ENCODE measurements around the gene CDC42EP1.

The CDC42EP1 gene

DNA sequence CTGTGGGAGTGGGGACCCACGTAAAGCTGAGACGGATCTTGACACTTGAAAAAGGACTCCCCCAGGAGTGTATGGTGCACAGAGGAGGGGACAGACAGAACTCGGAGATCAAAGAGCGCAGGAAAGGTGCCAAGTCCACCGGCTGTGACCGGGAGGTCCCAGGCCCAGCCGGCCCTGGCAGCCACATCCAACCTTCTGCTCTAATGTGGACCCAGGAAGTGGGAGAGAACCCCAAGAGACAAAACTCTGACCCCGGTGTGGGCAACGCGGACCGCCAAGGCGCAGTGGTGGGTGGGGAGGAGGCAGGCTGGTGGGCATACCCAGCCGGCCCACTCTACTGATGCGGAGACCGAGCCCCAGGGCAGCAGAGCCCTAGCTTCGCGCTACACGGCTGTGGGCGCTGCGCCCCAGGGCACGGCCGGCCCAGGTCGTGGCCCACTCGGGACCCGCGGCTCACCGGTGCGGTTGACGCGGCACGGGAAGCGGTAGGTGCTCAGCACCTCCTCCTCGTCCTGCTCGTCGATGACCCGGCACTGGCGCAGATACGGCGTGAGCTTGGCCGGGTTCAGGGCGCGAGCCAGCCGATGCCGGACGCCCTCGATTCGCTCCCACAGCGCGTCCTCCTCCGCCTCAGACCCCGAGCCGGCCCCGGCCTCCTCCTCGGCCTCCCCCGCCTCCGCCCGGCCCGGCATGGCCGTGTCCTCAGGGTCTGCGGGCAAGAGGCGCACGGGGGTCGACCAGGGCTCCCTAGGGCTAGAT is 41.6 kb upstream of the CDC42EP1 start:
- TF ChIP-seq, protein P1, sequence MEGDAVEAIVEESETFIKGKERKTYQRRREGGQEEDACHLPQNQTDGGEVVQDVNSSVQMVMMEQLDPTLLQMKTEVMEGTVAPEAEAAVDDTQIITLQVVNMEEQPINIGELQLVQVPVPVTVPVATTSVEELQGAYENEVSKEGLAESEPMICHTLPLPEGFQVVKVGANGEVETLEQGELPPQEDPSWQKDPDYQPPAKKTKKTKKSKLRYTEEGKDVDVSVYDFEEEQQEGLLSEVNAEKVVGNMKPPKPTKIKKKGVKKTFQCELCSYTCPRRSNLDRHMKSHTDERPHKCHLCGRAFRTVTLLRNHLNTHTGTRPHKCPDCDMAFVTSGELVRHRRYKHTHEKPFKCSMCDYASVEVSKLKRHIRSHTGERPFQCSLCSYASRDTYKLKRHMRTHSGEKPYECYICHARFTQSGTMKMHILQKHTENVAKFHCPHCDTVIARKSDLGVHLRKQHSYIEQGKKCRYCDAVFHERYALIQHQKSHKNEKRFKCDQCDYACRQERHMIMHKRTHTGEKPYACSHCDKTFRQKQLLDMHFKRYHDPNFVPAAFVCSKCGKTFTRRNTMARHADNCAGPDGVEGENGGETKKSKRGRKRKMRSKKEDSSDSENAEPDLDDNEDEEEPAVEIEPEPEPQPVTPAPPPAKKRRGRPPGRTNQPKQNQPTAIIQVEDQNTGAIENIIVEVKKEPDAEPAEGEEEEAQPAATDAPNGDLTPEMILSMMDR (IDR thresholded peaks at IDR 0.05; ENCODE audit: extremely low read depth, missing control alignments): no peak
- DNase-seq (ENCODE audit: low spot score): no peak

DNA sequence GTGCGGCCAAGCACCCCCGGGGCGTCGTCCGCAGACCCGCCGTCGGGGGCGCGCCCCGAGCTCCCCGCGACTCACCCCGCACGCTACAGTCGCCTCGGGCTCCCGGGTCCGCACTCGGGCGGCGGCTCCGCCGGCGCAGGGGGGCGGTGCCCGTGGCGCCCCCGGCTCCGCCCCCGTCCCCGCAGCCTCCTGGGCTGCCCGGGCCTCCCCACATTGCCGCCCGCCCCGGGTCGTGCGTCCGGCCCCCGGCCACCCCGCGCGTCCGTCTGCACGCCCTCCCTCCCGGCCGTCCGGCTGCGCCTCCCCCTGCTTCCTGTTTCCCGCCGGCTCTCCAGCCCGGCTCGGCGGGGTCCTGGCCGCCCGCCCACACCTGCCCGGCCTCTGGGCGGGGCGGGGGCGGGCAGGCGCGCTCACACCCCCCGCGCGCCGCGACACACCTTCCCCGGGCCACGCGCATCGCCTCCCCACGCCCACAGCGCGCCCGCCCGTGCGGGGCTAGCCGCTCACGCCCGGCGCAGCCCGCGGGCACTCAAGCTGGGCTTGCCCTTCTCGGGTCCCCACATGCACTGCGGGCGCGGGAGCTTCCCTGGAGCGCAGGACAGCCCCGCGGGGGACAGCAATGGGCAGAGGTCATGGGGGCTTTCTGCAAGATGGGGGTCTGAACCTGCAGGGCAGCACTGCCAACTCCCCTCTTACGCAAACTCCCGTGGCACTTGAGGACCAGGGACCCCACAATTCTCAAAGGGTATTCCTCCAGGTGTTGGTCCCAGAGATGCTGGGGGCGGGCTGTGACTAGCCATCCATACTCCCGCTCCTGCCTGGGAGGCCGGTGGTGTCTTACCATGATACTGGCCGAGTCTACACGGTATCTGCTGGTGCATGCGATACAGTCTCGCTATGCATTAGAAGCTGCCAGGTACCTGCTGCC is 40.7 kb upstream of the CDC42EP1 start, which contains the start of gene CARD10:
CARD10 (minus strand) TSS at position 148 of the 928 bp plus-strand sequence. CDS start 215 bp downstream, outside the sequence.
- TF ChIP-seq, protein P1 (IDR thresholded peaks at IDR 0.05; ENCODE audit: extremely low read depth, missing control alignments): no peak
- peak; percentile 65 for DNase-seq (ENCODE audit: low spot score)

DNA sequence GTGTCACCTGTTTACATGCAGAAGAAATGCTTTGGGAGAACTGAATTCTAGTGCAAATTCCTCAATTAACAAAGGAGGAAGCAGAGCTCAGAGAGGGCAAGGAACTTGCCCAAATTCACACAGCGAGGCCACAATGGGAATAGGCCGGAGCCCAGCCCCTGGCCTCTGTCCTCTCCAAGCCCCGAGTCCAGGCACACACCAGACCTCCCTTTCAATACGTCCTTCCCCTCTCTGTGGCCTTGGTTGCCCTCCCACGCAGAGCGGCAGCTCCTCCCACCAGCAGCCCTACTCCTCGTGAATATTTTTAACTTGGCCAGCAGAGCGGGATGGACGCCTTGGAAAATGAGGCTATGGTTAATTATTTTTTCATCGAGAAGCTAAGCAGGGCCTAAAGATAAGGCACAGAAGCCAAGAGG is 39.5 kb upstream of the CDC42EP1 start:
- DNase-seq (ENCODE audit: low spot score): no peak
- TF ChIP-seq, protein P1 (IDR thresholded peaks at IDR 0.05; ENCODE audit: extremely low read depth, missing control alignments): no peak

DNA sequence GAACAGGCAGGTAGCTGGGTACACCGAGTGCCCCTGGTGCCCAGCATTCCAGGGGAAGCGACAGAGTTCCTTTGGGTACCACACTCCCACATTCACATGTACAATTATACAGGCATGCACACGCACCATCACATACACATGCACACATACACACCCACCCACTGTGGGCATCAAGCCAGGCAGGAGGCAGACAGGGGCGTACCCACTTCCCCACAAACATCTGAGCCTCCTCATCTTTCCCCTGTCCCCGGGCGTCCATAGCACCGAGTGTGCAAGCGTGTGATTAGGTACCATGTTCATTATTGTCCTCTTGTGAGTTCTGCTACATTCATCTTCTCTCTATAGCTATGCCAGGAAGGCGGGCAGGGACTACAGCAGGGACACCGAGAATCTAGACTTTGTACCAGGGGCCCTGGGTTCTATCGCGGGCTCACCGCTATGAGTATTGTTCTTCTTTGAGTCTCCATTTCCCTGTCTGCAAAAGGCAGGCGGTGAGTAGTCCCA is 39.0 kb upstream of the CDC42EP1 start:
- TF ChIP-seq, protein P1 (IDR thresholded peaks at IDR 0.05; ENCODE audit: extremely low read depth, missing control alignments): no peak
- no peak for DNase-seq (ENCODE audit: low spot score)

DNA sequence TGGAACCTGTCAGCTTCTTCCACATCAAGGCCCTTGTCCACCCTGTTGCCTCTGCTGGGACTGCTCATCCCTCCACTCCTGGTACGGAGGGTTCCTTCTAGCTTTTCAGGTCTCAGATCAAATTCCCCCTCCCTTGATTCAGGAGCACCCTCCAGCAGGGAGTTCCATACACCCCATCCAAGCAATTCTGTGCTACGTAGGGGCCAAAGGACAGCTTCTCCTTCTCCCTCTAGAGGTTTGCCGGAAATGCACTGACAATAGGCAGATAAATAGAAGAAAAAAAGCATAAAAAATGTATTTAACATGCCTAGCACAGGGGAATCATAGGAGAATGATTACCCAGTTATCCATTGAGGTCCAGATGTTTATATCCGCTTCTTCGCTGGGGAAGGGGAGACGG is 37.8 kb upstream of the CDC42EP1 start:
- no peak for DNase-seq (ENCODE audit: low spot score)
- TF ChIP-seq, protein P1 (IDR thresholded peaks at IDR 0.05; ENCODE audit: extremely low read depth, missing control alignments): no peak

DNA sequence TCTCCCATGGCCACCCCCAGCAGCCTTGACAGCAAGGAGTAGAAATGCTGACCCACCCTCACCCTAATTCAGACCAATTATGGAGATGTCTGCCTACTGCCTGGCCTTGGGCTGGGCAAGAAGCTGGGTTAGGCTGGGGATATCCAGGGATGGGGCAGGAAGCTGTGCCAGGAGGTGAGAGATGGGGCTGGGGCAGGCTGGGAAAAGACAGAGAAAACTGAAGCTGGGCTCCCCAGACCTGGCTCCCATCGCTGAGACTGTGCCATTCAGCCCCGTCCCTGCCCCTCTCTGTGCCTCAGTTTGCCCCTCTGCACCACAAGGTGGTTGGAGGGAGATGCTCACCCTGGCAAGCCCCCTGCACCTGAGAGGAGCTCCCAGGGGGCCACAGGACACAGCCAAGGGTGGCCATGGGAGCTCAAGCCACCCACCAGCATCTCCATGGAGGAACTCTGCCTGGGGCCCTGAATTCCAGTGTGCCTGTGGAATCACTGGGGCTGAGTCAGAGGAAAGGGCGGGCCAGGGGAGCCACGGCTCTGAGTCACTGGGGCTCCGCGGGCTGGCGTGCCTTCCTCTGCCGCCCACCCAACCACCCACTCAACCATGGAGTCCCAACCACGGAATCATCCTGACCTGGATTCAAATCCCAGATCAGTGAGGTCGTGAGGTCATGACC is 35.1 kb upstream of the CDC42EP1 start:
- TF ChIP-seq, protein P1 (IDR thresholded peaks at IDR 0.05; ENCODE audit: extremely low read depth, missing control alignments): no peak
- DNase-seq (ENCODE audit: low spot score): no peak
